ENCODE results near the gene FAM234B. TPM values are rescaled to one million over a fixed set of nuclear protein-coding genes. Genes with fewer than 3 reads are reported as not detected.
"Not testable (repeated sequence)": the region's sequence is repeated elsewhere in the genome, so short reads cannot be mapped to it uniquely, and the experiment has no call there.

Gene FAM234B
- polyA plus RNA-seq, 3 donors = 10.9 to 12.4 (median 12.1) TPM

DNA sequence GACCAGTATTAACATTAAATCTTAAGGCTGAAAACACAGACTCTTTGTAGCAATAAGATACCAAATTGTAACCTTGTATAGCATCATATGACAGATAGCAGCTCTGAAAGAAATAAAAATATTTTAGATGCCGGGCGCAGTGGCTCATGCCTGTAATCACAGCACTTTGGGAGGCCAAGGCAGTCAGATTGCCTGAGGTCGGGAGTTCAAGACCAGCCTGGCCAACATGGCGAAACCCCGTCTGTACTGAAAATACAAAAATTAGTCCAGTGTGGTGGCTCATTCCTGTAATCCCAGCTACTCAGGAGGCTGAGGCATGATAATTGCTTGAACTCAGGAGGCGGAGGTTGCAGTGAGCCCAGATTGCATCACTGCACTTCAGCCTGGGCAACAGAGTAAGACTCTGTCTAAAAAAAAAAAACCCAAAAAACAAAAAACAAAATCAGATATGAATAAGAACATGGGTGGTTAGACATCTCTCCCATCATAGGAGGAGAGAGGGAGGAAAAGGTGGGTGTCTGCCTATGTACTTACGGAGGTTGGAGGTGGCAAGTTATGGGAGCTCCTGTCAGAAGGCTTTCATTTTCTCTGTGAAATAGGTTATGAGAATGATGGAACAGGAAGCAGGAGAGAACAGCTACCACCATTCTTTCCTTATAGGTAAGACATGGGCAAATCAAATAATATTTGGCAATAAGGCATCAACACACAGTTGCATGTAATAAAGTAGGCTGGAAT lies 36.5 kb upstream of the FAM234B start:
- DNase-seq (ENCODE audit: extremely low read depth in 1 of 11, low read depth in 9 of 11, low spot score in 4 of 11) = no peak

DNA sequence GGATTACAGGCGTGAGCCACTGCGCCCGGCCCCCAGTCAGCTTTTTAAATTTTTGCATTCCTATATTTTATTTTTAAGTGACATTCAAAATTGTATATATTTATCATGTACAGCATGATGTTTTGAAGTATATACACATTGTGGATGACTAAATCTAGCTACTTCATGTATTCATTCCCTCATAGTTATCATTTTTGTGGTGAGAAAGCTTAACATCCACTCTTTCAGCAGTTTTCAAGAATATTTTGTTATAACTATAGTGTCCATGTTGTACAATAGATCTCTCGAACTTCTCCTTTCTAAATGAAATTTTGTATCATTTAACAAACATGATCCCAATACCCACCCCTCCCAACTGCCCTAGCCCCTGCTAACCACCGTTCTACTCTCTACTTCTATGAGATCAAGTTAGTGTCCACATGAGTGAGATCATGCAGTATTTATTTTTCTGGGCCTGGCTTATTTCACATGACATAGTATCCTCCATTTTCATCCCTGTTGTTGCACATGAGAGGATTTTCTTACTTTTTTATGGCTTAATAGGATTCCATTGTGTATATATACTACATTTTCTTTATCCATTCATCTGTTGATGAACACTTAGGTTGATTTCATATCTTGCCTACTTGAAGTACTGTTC lies 35.3 kb upstream of the FAM234B start:
- no peak for DNase-seq (ENCODE audit: extremely low read depth in 1 of 11, low read depth in 9 of 11, low spot score in 4 of 11)

DNA sequence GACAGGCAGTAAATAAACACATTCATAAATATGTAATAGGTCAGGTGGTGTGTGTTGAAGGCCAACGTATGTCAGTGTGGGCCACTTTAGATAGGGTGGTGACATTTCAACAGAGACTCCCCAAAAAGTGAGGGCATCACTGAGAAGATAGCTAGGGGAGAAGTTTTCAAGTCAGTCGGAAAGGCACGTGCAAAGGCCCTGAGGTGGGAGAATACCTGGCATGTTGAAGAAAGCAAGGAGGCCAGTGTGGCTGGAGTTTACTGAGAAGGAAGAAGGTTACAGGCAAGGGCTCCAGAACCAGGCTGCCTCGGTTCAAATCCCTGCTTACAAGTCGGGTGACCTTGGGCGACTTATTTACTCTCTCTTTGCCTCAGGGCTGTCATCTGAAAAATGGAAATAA lies 33.1 kb upstream of the FAM234B start:
- no peak for DNase-seq (ENCODE audit: extremely low read depth in 1 of 11, low read depth in 9 of 11, low spot score in 4 of 11)

DNA sequence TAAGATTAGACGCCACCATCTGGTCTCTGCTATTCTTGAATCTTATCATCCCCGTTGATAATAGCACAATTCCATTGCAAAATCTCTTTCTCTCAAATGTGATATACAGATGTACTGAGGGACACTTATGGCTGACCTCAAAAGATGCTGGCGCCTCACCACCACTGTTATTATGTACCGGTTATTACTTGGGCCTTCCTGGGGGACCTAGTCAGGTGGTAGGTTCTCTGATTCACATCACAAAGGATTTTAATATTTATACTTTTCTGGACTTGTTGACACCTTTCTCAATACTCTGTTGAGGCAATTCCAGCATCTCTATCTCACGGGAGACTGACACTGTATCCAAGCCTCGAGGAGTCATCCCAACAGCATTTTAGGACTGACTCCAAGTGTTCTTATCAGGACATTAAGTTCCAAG lies 21.3 kb upstream of the FAM234B start:
- DNase-seq (ENCODE audit: extremely low read depth in 1 of 11, low read depth in 9 of 11, low spot score in 4 of 11) = no peak

DNA sequence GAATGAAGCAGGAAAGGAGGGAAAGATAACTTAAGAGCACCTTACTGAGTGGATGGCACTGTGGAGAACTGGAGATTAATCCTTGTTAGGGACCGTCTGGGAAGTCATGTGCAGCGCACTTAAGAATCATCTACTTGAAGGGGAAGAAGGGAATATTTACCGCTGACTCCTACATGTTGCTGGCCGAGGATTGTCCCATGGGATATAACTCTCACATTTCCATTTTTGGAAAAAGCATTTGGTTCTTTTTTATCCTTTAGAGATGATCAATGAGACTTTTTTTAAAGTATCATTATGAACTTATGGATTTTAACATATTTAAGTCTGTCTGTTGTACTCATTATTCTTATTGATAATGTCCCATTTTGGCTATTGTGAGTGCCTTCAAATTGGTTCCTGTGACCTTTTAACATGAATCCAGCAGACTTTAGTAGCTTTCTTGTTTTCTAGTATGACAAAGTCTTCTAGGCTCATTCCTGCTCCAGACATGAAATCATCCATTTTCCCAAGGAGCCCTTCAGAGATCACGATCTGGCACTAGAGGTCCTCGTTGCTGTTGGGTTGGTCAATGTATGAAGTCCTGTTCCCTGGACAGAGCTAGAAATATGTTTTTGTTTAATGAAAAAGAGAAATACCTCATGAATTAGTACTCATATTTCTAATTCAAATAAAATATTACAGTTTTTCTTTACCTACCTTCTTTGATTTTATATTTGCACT lies 20.2 kb upstream of the FAM234B start:
- no peak for DNase-seq (ENCODE audit: extremely low read depth in 1 of 11, low read depth in 9 of 11, low spot score in 4 of 11)

DNA sequence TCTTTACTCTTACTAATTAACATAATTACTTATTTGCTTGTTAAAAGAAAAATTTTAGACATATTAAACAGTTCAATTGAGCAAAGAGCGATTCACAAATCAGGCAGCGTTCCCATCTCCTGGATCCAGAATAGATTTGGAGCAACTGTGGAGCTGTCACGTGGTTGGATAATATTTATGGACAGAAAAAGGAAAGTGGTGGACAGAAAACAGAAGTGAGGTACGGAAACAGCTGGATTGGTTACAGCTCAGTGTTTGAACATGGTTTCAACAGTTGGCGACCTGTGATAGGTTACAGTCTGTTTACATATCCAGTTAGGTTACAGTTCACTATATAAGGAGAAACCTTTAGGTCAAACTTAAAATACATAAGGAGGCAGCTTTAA lies 19.7 kb upstream of the FAM234B start:
- DNase-seq (ENCODE audit: extremely low read depth in 1 of 11, low read depth in 9 of 11, low spot score in 4 of 11) = no peak

DNA sequence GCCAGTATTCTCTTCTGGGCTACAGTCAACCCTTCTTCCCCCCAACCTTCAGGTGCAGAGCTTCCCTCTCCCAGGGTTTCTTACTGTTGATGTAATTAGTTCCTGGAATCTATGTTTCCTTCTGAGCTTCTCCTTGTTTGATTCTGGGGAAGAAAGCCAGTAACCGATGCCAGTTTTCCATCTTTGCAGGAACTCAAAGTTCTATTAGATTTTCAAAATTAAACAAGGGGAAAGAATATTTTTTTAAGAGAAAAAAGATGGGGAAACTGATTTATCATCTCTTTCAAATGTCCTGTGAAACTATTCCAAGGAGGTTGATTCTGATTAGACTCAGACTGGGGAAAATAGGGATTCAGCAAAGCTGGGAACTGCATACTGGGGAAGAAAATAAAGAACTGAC lies 17.9 kb upstream of the FAM234B start:
- no peak for DNase-seq (ENCODE audit: extremely low read depth in 1 of 11, low read depth in 9 of 11, low spot score in 4 of 11)

DNA sequence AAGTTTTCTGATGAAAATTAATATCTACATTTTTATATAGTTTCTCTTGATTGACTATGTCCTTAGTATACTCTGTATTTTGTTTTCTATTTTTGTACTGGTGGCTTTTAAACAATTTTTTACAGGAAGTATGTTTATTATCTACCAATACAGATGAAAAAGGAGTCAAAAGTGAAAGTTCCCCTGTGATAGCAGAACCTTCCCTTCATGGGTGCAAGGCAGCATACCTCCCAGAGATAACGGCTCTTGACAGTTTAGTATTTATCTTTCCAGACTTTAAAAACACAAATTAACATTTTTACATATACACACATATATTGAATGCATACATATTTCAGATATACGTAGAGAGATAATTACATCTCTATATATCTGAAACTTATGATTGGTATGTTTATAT lies 17.1 kb upstream of the FAM234B start:
- no peak for DNase-seq (ENCODE audit: extremely low read depth in 1 of 11, low read depth in 9 of 11, low spot score in 4 of 11)

DNA sequence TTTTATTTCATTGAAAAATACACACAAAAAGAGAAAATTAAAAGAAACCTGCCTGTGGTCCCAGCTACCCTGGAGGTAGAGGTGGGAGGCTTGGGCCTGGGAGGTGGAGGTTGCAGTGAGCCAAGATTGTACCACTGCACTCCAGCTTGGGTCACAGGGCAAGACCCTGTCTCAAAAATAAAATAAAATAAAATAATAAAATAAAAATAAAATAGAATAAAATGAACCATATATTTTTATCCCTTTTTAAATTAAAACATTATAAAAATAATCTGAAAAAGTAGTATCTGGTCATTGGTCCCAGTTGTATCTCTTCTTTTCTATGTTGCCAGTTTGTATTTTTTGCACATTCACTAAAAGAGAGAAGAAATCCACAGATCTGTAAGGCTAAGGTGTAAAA lies 16.7 kb upstream of the FAM234B start:
- DNase-seq (ENCODE audit: extremely low read depth in 1 of 11, low read depth in 9 of 11, low spot score in 4 of 11) = no peak

DNA sequence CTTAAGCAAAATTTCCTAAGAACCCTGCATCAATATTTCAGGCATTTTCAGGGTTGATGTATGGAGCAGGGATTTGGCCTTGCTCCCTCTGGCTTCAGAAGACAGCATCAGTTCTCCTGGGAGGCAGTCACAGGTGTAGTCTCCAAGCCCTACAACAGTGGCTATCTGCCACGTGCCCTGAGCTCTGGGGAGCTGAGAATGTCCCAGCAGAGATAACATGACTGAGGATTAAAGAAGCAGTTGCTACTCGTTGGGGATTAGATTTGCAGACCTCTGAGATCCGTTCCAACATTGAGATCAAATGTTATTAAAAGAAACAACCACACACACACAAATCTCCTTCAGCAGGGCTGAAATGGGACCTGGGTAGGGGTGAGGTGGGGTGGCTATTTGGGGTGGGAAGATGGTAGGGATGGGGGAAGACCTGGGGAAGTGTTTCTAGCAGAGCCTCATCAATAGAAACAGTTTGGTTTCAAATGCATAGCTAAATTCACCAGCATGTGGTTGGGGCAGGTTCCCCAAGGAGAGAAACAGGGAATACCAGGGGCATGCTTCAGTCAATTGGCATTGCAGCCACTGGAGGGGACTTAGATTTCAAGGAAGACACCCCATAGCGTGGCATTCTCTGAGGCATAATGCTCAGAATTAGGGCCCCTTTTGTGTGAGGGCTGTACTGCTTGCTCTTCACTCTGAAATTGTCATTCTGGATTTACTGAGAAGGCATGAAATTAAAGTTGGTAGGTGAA lies 15.2 kb upstream of the FAM234B start:
- DNase-seq (ENCODE audit: extremely low read depth in 1 of 11, low read depth in 9 of 11, low spot score in 4 of 11) = no peak

DNA sequence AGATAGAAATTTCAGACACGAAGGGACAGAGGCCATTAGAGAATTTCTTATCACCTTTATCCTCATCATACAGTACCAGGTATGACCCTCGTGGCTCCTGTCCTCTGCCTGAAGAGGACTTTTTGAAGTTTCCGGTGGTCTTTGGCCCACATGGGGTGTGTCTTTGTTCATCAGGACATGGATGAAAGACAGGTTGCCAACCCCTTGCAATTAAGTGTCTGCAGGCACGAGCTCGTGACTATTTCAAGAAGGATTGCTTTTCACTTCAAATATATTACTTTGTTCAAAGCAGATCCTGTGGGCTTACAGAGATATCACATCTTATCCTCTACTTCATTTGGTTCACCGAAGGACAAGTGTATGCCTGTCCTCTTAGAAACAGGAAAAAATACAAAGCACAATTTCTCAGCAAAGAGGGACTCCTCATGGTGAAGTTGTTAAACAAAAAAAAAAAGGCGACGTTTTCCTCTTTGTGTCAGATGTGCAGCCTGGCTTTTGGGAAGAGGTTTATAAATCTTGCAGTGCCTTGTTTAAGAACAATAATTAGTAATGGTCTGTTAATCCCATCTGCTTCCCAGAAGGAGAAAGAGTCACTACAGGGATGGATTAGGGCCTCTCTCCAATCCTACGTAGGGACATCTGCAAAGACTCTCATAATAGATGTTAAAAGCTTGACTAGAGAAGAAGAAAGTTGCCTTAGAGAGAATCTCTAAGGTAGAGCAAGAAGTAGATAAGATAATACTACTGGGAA lies 13.5 kb upstream of the FAM234B start:
- no peak for DNase-seq (ENCODE audit: extremely low read depth in 1 of 11, low read depth in 9 of 11, low spot score in 4 of 11)

DNA sequence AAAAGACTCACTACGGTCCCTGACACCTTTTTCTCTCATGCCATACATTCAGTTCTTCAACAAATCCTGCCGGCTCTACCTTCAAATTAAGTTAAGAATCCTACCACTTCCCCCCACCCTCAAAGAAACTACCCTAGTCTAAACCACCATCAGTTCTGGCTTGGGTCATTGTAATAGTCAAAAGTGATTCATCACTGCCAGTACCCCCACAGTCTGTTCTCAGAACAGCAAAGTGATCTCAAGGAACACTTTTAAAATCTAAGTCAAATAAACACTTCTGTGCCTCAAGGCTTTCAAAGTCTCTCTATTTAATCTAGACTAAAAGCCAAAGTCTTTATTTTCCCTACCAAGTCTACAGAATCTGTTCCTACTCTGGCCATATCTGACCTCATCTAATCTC lies 12.0 kb upstream of the FAM234B start:
- no peak for DNase-seq (ENCODE audit: extremely low read depth in 1 of 11, low read depth in 9 of 11, low spot score in 4 of 11)

DNA sequence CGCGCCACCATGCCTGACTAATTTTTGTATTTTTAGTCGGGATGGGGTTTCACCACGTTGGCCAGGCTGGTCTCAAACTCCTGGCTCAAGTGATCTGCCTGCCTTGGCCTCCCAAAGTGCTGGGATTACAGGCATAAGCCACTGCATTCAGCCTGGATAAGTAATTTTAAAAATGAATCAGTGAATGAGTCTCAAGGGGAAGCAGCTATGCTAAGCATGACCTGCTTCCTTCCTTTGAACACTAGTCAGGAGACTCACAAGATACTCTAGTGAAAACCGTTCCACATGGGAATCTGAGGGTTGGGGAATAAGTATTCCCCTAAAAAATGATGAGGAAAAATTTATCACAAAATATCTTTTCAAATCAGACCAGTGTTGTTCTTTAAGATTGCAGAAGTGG lies 10.7 kb upstream of the FAM234B start:
- DNase-seq (ENCODE audit: extremely low read depth in 1 of 11, low read depth in 9 of 11, low spot score in 4 of 11) = no peak

DNA sequence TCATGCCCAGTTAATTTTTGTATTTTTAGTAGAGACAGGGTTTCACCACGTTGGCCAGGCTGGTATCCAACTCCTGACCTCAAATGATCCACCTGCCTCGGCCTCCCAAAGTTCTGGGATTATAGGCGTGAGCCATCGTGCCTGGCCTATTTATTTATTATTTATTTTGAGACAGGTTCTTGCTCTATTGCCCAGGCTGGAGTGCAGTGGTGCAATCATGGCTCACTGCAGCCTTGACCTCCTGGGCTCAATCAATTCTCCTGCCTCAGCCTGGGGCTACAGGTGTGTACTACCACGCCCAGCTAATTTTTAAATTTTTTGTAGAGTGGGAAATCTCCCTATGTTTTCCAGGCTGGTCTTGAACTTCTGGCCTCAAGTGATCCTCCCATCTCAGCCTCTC lies 8.8 kb upstream of the FAM234B start:
- not testable (repeated sequence) for DNase-seq (ENCODE audit: extremely low read depth in 1 of 11, low read depth in 9 of 11, low spot score in 4 of 11)

DNA sequence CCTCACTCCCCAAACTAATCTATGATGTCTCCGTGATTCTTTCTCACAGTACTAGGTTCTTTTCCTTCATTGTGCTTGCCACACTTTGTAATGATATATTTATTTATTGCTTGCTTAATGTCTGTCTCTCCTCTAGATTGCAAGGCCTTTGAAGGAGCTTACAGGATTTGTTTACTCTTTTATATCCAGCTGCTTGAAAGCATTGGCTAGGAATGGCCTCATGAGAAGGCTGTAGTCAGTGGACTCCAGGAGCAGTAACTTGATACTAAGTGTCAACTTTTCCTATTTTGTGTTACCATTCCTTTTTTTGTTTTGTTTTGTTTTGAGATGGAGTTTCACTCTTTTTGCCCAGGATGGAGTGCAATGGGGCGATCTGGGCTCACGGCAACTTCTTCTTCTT lies 7.3 kb upstream of the FAM234B start:
- no peak for DNase-seq (ENCODE audit: extremely low read depth in 1 of 11, low read depth in 9 of 11, low spot score in 4 of 11)

DNA sequence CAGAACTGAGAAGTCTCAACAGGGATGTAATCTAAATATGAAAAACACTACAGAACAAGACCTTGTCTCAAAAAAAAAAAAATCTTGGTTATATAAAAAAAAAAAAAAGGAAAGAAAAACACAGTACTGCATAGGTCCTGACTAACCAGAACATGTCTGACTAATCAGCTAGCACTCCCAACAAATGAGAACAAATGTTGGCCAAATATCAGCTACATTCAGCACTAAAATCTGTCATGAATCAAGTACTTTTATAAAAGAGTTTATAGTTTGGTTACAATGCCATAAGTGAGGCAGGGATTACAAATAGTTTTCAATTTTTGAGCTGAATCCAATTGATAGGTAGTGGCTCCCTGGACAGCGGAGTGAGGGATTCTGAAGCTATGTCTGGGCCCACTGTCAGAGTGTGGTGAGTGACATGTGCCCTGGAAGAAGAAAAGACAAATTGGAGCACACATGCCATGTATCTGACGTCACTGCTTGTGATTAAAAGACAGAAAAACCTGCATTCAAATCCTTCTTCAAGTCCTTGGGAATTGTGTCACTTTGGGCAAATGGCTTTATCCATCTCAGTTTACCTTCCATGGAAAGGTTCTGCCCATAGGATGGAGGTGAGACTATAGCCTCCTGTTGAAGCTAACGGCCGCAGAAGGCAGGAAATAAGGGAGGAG lies 5.6 kb upstream of the FAM234B start:
- DNase-seq (ENCODE audit: extremely low read depth in 1 of 11, low read depth in 9 of 11, low spot score in 4 of 11) = no peak

DNA sequence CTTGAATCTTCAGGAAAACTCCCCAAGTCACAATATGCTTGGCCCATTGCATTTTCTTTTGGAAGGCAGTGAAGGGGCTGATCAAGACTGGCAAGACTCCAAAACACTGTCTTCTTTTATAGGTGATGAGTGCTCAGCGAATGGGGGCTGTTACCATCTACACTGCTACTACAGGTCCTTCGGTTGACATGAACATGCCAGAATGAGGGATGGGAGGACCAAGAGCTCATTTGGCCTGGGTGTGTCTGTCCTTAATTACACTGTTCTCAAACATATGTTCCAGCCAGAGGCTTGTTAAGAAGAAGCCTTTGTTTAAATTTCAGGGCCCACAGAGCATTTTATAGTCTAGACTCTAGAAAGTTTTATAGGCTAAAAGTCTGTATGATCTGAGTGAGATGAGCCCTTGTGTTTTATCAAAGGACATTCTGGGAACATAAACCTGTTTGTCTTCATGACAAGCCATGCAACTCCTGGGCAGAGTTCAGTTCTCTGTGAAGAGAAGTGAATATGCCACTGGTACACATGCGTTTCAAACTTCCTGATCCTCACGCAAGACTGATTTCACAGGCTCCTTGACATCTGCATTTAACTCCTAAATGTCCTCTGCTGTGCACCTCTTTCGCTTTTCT lies 4.7 kb upstream of the FAM234B start:
- no peak for DNase-seq (ENCODE audit: extremely low read depth in 1 of 11, low read depth in 9 of 11, low spot score in 4 of 11)

DNA sequence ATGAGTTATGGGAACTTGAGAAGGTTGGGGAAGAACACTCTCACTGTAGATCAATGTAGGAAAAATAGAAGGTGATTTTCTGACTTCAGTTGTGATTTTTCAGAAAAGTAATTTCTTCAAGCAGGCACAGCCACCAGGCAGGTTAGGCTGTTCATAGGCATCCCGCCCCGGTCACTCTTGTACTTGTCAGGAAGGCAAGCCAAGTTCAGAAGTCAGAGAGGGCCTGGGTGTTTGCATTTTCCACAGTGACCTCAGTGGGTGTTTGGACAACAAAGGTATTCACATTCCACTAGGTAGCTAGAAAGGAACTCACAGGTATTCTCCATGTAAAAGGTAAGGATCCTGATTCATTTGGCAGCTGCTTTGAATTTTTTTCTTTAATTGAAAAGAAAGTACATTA lies 3.0 kb upstream of the FAM234B start:
- no peak for DNase-seq (ENCODE audit: extremely low read depth in 1 of 11, low read depth in 9 of 11, low spot score in 4 of 11)

Measured in renal cortex interstitium (tissue), 11 donors.